HEK293T (cell line): ENCODE measurements around the gene ATP9B.

Experiments
- ARNT ChIP-seq: fragments of 450-650 bp; IDR thresholded peaks from 2 replicates; pipeline ENCODE4 v1.6.1; 2017; ENCODE audit warnings: mild to moderate bottlenecking
- BHLHE40 ChIP-seq: fragments of 450-650 bp; IDR thresholded peaks from 2 replicates; pipeline ENCODE4 v1.6.1; 2016; ENCODE audit warnings: mild to moderate bottlenecking, moderate library complexity, borderline replicate concordance
- HDGF ChIP-seq: fragments of 450-650 bp; IDR thresholded peaks from 2 replicates; pipeline ENCODE4 v1.6.1; 2017; ENCODE audit warnings: antibody characterized with exemption, borderline replicate concordance

GRCh38 chr18:79343567-79344207, 274.5 kb downstream of the ATP9B start:
- TF ChIP-seq BHLHE40 = no peak
- TF ChIP-seq HDGF = no peak
- TF ChIP-seq ARNT = no peak
